ENCODE measurements around the gene SLC30A5. TPM values are rescaled to one million over a fixed set of nuclear protein-coding genes. Genes with fewer than 3 reads are reported as not detected.
"Not testable (repeated sequence)": the region's sequence is repeated elsewhere in the genome, so short reads cannot be mapped to it uniquely, and the experiment has no call there.

The SLC30A5 gene
- total RNA-seq, 2 donors from 2014 or later, result 17.7 to 18.6 TPM

DNA sequence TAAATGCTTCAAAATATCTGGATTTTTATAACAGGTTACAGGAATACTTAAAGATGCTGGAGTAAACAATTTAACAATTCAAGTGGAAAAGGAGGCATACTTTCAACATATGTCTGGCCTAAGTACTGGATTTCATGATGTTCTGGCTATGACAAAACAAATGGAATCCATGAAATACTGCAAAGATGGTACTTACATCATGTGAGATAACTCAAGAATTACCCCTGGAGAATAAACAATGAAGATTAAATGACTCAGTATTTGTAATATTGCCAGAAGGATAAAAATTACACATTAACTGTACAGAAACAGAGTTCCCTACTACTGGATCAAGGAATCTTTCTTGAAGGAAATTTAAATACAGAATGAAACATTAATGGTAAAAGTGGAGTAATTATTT lies 35.6 kb downstream of the SLC30A5 start:
- H3K27ac Mint-ChIP-seq, result no peak overlapping the region
- DNase-seq (no peak), ATAC-seq (no peak)
- H3K4me3 Mint-ChIP-seq, result no peak overlapping the region
- H3K4me1 Mint-ChIP-seq, result no peaks in the 10 kb centered on the region
- H3K27me3 Mint-ChIP-seq, result no peaks in the 10 kb centered on the region
- H3K36me3 Mint-ChIP-seq (ENCODE audit: low read depth), result peaks cover 2% of the 10 kb centered on the region
- no peaks in the 10 kb centered on the region for H3K9me3 ChIP-seq (ENCODE audit: control insufficient read depth, low read length, poor library complexity, severe bottlenecking)

DNA sequence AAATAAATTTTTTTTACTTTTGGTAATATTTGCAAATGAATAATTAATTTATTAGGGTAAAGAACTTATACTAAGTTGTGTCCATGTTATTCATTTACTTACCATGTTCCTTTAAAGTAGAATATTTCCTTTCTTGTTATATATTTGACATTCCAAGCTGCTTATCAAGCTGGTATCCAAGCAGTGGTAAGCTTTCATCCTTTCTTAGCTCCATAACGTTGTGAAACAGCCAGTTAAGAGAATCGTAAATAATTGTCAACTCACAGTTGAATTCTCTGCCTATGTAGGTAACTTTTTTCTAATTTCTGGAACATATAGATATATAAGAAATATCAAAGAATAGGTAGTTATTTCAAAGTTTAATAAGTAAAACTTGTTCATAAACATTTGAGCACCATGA lies 36.4 kb downstream of the SLC30A5 start:
- H3K9me3 ChIP-seq (ENCODE audit: control insufficient read depth, low read length, poor library complexity, severe bottlenecking), result no peaks in the 10 kb centered on the region
- Mint-ChIP-seq H3K27me3 (no peaks in the 10 kb centered on the region), H3K4me1 (no peaks in the 10 kb centered on the region), H3K36me3 (ENCODE audit: low read depth) (peaks cover 2% of the 10 kb centered on the region), H3K27ac (no peak overlapping the region), H3K4me3 (no peak overlapping the region)
- DNase-seq, result no peak
- no peak for ATAC-seq

DNA sequence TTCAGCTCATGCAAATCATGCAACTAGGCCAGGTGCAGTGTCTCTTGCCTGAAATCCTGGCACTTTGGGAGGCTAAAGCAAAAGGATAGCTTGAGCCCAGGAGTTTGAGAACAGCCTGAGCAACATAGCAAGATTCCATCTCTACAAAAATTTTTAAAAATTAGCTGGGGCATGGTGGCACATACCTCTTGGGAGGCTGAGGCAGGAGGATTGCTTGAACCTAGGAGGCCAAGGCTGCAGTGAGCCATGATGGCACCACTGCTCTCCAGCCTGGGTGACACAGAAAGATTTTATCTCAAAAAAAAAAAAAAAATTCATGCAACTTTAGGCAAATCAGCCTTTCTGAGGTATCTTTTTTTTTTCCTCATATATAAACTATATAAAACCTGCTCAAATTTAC lies 37.5 kb downstream of the SLC30A5 start:
- Mint-ChIP-seq H3K27me3 (no peaks in the 10 kb centered on the region), H3K4me1 (no peaks in the 10 kb centered on the region), H3K27ac (no peak overlapping the region), H3K36me3 (ENCODE audit: low read depth) (peaks cover 2% of the 10 kb centered on the region), H3K4me3 (no peak overlapping the region)
- H3K9me3 ChIP-seq (ENCODE audit: control insufficient read depth, low read length, poor library complexity, severe bottlenecking), result no peaks in the 10 kb centered on the region
- DNase-seq (no peak), ATAC-seq (no peak)

DNA sequence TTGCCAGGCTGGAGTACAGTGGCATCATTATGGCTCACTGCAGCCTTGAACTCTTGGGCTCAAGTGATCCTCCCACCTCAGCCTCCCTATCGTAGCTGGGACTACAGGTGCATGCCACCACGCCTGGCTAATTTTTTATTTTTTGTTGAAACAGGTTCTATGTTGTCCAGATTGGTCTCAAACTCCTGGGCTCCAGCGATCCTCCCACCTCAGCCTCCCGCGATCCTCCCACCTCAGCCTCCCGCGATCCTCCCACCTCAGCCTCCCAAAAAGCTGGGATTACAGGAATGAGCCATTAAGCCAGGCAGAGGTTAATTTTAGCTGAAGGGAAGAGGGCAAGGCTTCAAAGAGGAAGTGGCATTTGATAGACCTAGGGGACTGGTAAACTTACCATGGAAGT lies 40.3 kb downstream of the SLC30A5 start:
- Mint-ChIP-seq H3K36me3 (ENCODE audit: low read depth) (no peaks in the 10 kb centered on the region), H3K27ac (no peak overlapping the region), H3K4me1 (no peaks in the 10 kb centered on the region), H3K4me3 (no peak overlapping the region), H3K27me3 (no peaks in the 10 kb centered on the region)
- no peaks in the 10 kb centered on the region for H3K9me3 ChIP-seq (ENCODE audit: control insufficient read depth, low read length, poor library complexity, severe bottlenecking)
- ATAC-seq (no peak), DNase-seq (no peak)

DNA sequence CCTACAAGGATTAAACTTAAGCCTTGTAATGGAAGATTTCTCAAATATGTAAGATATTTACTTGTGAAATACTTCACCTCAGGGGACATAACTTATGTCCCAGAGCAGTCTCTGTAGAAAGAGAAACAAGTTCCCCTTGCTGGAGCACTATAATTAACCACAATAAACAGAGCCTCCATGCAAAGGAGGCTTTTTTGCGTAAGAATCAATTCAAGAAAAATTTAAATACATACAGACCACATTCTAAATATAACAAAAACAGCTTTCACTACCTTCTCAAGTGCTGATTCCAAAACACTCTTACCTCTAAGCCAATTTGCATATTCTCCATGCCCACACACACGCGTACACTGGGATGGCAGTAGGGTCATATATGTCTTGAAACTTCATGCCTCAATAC lies 42.5 kb downstream of the SLC30A5 start:
- Mint-ChIP-seq H3K4me3 (no peak overlapping the region), H3K4me1 (no peaks in the 10 kb centered on the region), H3K36me3 (ENCODE audit: low read depth) (no peaks in the 10 kb centered on the region), H3K27me3 (no peaks in the 10 kb centered on the region), H3K27ac (no peak overlapping the region)
- ATAC-seq, result peak; percentile 42
- no peak for DNase-seq
- H3K9me3 ChIP-seq (ENCODE audit: control insufficient read depth, low read length, poor library complexity, severe bottlenecking), result no peaks in the 10 kb centered on the region

DNA sequence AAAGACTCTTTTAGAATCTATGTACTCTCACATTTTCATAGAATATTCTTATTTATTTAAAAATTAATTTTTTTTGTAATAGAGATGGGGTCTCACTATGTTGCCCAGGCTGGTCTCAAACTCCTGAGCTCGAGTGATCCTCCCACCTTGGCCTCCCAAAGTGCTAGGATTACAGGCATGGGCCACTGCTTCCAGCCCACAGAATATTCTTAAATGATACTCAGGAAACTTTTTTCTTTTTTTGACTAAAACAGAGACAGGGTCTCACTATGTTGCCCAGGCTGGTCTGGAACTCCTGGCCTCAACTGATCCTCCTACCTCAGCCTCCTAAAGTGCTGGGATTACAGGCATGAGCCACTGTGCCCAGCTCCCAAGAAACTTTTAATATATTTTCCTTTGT lies 43.4 kb downstream of the SLC30A5 start:
- H3K27me3 Mint-ChIP-seq; H3K4me1 Mint-ChIP-seq; ATAC-seq; H3K9me3 ChIP-seq (ENCODE audit: control insufficient read depth, low read length, poor library complexity, severe bottlenecking); H3K4me3 Mint-ChIP-seq; H3K27ac Mint-ChIP-seq; H3K36me3 Mint-ChIP-seq (ENCODE audit: low read depth); DNase-seq: not testable (repeated sequence)

DNA sequence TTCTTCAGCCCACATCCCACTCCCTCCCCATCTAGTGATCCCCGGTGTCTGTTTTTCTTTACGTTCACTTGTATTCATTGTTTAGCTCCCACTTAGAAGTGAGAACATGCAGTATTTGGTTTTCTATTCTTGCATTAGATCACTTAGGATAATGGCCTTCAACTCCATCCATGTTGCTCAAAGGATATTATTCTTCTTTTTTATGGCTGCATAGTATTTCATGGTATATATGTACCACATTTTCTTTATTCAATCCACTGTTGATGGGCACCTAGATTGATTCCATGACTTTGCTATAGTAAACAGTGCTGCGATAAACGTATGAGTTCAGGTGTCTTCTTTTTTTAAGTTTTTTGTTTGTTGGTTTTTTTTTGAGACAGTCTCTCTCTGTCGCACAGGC lies 44.0 kb downstream of the SLC30A5 start:
- Mint-ChIP-seq H3K36me3 (ENCODE audit: low read depth) (peaks cover 3% of the 10 kb centered on the region), H3K4me1 (no peaks in the 10 kb centered on the region), H3K27ac (no peak overlapping the region), H3K27me3 (no peaks in the 10 kb centered on the region), H3K4me3 (no peak overlapping the region)
- no peaks in the 10 kb centered on the region for H3K9me3 ChIP-seq (ENCODE audit: control insufficient read depth, low read length, poor library complexity, severe bottlenecking)
- ATAC-seq (no peak), DNase-seq (no peak)

DNA sequence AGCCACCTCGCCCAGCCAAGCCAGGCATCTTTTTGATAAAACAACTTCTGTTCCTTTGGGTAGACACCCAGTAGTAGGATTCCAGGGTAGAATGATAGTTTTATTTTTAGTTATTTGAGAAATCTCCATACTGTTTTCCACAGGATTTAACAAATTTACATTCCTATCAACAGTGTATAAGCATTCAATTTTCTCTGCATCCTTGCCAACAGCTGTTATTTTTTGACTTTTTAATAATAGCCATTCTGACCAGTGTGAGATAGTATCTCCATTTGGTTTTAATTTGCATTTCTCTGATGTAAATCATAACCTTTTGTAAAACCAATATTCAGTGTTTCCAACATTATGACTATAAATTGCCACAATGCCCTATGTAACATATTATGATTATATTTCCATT lies 45.0 kb downstream of the SLC30A5 start:
- no peaks in the 10 kb centered on the region for H3K27me3 Mint-ChIP-seq
- H3K36me3 Mint-ChIP-seq (ENCODE audit: low read depth), result peaks cover 5% of the 10 kb centered on the region
- H3K9me3 ChIP-seq (ENCODE audit: control insufficient read depth, low read length, poor library complexity, severe bottlenecking), result no peaks in the 10 kb centered on the region
- no peaks in the 10 kb centered on the region for H3K4me1 Mint-ChIP-seq
- H3K27ac Mint-ChIP-seq, result no peak overlapping the region
- DNase-seq (no peak), ATAC-seq (no peak)
- H3K4me3 Mint-ChIP-seq, result no peak overlapping the region

DNA sequence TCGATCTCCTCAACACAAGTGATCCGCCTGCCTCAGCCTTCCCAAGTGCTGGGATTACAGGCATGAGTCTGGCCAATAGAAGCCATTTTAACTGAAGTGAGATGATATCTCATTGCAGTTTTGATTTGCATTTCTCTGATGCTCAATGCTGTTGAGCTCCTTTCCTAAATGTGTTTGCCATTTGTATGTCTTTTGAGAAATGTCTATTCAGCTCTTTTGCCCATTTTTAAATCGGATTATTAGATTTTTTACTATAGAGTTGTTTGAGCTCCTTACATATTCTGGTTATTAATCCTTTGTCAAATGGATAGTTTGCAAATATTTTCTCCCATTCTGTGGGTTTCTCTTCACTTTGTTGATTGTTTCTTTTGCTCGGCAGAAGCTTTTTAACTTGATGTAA lies 46.4 kb downstream of the SLC30A5 start:
- not testable (repeated sequence) for H3K36me3 Mint-ChIP-seq (ENCODE audit: low read depth); H3K4me3 Mint-ChIP-seq; DNase-seq; H3K27me3 Mint-ChIP-seq; H3K4me1 Mint-ChIP-seq; H3K9me3 ChIP-seq (ENCODE audit: control insufficient read depth, low read length, poor library complexity, severe bottlenecking); ATAC-seq; H3K27ac Mint-ChIP-seq

DNA sequence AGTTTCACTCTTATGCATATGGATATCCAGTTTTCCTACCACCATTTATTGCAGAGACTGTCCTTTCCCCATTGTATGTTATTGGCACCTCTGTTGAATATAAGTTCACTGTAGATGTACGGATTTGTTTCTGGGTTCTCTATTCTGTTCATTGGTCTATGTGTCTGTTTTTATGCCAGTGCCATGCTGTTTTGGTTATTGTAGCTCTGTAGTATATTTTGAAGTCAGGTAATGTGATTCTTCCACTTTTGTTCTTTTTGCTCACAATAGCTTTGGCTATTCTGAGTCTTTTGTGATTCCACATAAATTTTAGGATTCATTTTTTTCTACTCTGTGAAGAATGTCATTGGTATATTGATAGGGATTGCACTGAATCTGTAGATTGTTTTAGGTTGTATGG lies 47.0 kb downstream of the SLC30A5 start:
- H3K27me3 Mint-ChIP-seq, result no peaks in the 10 kb centered on the region
- H3K27ac Mint-ChIP-seq, result no peak overlapping the region
- no peaks in the 10 kb centered on the region for H3K4me1 Mint-ChIP-seq
- H3K9me3 ChIP-seq (ENCODE audit: control insufficient read depth, low read length, poor library complexity, severe bottlenecking), result no peaks in the 10 kb centered on the region
- no peak overlapping the region for H3K4me3 Mint-ChIP-seq
- H3K36me3 Mint-ChIP-seq (ENCODE audit: low read depth), result peaks cover 7% of the 10 kb centered on the region
- ATAC-seq (no peak), DNase-seq (no peak)

DNA sequence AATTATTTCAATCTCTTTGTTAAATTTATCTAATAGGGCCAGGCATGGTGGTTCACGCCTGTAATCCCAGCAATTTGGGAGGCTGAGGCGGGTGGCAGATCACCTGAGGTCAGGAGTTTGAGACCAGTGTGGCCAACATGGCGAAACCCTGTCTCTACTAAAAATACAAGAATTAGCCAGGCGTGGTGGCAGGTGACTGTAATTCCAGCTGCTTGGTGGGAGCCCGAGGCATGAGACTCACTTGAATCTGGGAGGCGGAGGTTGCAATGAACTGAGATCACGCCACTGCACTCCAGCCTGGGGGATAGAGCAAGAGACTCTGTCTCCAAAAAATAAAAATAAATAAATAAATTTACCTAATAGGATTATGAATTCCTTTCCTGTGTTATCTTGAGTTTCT lies 54.8 kb downstream of the SLC30A5 start:
- not testable (repeated sequence) for H3K27ac Mint-ChIP-seq; H3K4me1 Mint-ChIP-seq; H3K9me3 ChIP-seq (ENCODE audit: control insufficient read depth, low read length, poor library complexity, severe bottlenecking); H3K36me3 Mint-ChIP-seq (ENCODE audit: low read depth); H3K4me3 Mint-ChIP-seq; DNase-seq; H3K27me3 Mint-ChIP-seq; ATAC-seq

DNA sequence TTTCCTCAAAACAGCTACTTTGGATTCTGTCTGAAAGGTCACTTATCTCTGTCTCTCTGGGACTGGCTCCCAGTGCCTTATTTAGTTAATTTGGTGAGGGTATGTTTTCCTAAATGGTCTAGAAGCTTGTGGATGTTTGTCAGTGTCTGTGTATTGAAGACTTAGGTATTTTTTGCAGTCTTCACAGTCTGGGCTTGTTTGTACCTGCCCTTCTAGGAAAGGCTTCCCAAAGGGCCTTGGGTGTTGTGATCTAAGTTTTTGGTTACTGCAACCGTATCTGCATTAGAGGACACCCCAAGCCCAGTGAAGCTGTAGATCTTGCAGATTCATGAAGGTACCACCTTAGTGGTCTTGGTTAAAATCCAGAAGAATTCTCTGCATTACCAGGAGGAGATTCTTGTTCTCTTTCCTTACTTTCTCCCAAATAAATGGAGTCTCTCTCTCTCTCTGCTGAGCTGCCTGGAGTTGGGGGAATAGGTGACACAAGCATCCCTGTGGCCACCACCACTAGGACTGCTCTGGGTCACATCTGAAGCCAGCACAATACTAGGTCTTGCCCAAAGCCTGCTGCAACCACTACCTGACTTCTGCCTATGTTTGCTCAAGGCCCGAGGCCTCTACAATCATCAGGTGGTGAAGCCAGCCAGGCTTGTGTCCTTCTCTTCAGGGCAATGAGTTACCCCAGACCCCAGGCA lies 55.3 kb downstream of the SLC30A5 start:
- ATAC-seq (no peak), DNase-seq (no peak)
- Mint-ChIP-seq H3K4me1 (no peaks in the 10 kb centered on the region), H3K27me3 (no peaks in the 10 kb centered on the region), H3K36me3 (ENCODE audit: low read depth) (peaks cover 2% of the 10 kb centered on the region), H3K27ac (no peak overlapping the region), H3K4me3 (no peak overlapping the region)
- H3K9me3 ChIP-seq (ENCODE audit: control insufficient read depth, low read length, poor library complexity, severe bottlenecking), result no peaks in the 10 kb centered on the region

DNA sequence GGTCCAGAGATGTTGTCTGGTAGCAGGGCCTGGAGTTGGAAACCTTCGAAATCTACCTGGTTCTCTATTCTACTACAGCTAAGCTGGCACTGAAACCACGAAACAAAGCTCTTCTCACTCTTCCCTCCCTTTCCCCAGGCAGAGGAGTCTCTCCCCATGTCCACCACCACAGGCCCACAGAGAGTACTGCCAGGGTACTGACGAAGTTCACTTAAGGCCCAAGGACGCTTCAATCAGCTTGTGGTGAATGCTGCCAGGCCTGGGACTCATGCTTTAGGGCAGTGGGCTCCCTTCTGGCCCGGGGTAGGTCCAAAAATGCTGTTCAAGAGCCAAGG lies 55.8 kb downstream of the SLC30A5 start:
- Mint-ChIP-seq H3K27me3 (no peaks in the 10 kb centered on the region), H3K27ac (no peak overlapping the region), H3K4me1 (no peaks in the 10 kb centered on the region), H3K36me3 (ENCODE audit: low read depth) (peaks cover 2% of the 10 kb centered on the region), H3K4me3 (no peak overlapping the region)
- ATAC-seq (no peak), DNase-seq (no peak)
- H3K9me3 ChIP-seq (ENCODE audit: control insufficient read depth, low read length, poor library complexity, severe bottlenecking), result no peaks in the 10 kb centered on the region

DNA sequence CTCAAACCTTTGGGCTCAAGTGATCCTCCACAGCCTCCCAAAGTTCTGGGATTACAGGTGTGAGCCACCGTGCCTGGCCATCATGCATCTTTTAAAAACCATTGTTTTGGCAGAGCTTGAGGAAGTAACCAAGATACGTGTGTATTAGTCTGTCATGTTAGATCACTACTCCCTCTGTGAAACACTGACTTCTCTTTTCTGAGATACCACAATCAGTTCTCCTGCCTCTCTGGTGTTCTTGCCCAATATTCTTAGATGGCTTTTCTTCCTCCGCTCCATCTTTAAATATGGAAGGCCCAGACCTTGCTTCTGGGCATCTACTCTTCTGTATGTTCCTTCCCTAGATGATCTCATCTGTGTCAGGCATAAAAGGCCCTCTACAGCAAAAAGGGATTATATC lies 58.9 kb downstream of the SLC30A5 start:
- H3K9me3 ChIP-seq (ENCODE audit: control insufficient read depth, low read length, poor library complexity, severe bottlenecking), result no peaks in the 10 kb centered on the region
- Mint-ChIP-seq H3K36me3 (ENCODE audit: low read depth) (peaks cover 2% of the 10 kb centered on the region), H3K4me1 (no peaks in the 10 kb centered on the region), H3K27ac (peak overlapping the region; percentile 67), H3K27me3 (no peaks in the 10 kb centered on the region), H3K4me3 (no peak overlapping the region)
- ATAC-seq, result no peak
- DNase-seq, result no peak

Measured in T-helper 17 cell (primary cell).